ENCODE results near the gene VTN. TPM values are rescaled to one million over a fixed set of nuclear protein-coding genes. Genes with fewer than 3 reads are reported as not detected.

VTN gene
- total and polyA plus RNA-seq, 8 donors = 0.72 to 2.9 (median 1.1) TPM; not detected in 3

- H3K36me3 ChIP-seq = peaks cover 54 to 68% (median 65%) of the 10 kb centered on the region in 4 donors
Measured at GRCh38 chr17:28357061-28357900, 12.8 kb downstream of the VTN start, which contains the start of gene POLDIP2. Gene POLDIP2 (minus strand): TSS chr17:28357527. CDS start chr17:28357448, 79 bp downstream.

GRCh38 chr17:28350271-28350670 lies 19.8 kb downstream of the VTN start:
- Histone ChIP-seq H3K27ac (no peak overlapping the region), H3K27me3 (no peaks in the 10 kb centered on the region), H3K9me3 (no peaks in the 10 kb centered on the region), H3K4me1 (peaks cover 30 to 35% (median 32%) of the 10 kb centered on the region in 4 donors), H3K4me3 (no peak overlapping the region), H3K36me3 (peaks cover 83 to 100% (median 99%) of the 10 kb centered on the region in 4 donors)
- intact Hi-C loops (cut with DNase I; ENCODE audit: low total_unique reads) = no loop called here
- DNase-seq = no peak
- 91 to 97% (median 94%) methylated on average over 7 of the region's 7 CpGs for WGBS, 5 donors
- TF ChIP-seq POLR2A (IDR thresholded peaks at IDR 0.05) (no peak), EP300 (IDR thresholded peaks at IDR 0.05) (no peak), CTCF (IDR thresholded peaks at IDR 0.05) (no peak), POLR2AphosphoS5 (IDR thresholded peaks at IDR 0.05) (no peak)

More at GRCh38 chr17:28357061-28357900, 12.8 kb downstream of the VTN start, which contains the start of gene POLDIP2:
- intact Hi-C loops (cut with DNase I; ENCODE audit: low total_unique reads) = no loop called here
- H3K4me3 ChIP-seq = peak within 1 kb of the TSS; percentile 86 to 100 (median 94)
- DNase-seq = peak; percentile 97 to 99
- no peaks in the 10 kb centered on the region for H3K27me3 ChIP-seq
- H3K4me1 ChIP-seq = peaks cover 25 to 31% (median 28%) of the 10 kb centered on the region in 4 donors
- peak in 2 of 7 experiments; percentile 5 to 19 for TF ChIP-seq CTCF (IDR thresholded peaks at IDR 0.05)
- TF ChIP-seq POLR2AphosphoS5 (IDR thresholded peaks at IDR 0.05) = peak; percentile 93 to 98 (median 97)
- TF ChIP-seq POLR2A (IDR thresholded peaks at IDR 0.05) = peak in 1 of 4 donors; percentile 33
- TF ChIP-seq EP300 (IDR thresholded peaks at IDR 0.05) = no peak
- no peaks in the 10 kb centered on the region for H3K9me3 ChIP-seq
- peak within 1 kb of the TSS; percentile 89 to 97 (median 95) for H3K27ac ChIP-seq
- 0 to 1% (median 0%) methylated on average over 13 to 80 of the region's 80 CpGs for WGBS, 5 donors

DNA sequence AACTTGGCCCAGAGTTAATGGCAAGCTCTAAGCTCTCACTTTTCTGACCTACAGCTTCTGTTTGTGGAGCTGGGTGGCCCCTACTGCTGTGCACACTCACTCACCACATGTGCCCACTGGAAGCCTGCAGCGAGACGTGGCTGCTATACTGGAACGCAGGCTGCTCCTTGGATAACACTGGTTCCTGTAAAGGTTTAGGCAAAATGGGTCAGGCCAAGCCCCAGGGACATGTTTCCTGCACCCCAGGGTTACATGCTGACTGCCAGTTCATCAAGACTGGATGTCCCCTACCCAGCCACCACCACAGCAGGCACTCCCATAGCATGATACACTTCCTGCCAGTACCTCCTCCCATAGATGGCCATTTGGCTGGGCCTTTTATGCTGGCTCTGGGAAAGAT lies 21.1 kb downstream of the VTN start:
- DNase-seq = no peak
- TF ChIP-seq POLR2AphosphoS5 (IDR thresholded peaks at IDR 0.05) = no peak
- whole genome bisulfite sequencing, 5 donors = 29 to 87% (median 41%) methylated on average over 3 of the region's 3 CpGs

GRCh38 chr17:28347261-28347891 lies 22.7 kb downstream of the VTN start:
- H3K36me3 ChIP-seq = peaks cover 83 to 100% (median 99%) of the 10 kb centered on the region in 4 donors
- TF ChIP-seq POLR2A (IDR thresholded peaks at IDR 0.05) = no peak
- TF ChIP-seq EP300 (IDR thresholded peaks at IDR 0.05) = no peak
- TF ChIP-seq CTCF (IDR thresholded peaks at IDR 0.05) = no peak
- no peak for TF ChIP-seq POLR2AphosphoS5 (IDR thresholded peaks at IDR 0.05)
- H3K9me3 ChIP-seq = no peaks in the 10 kb centered on the region
- no peaks in the 10 kb centered on the region for H3K27me3 ChIP-seq
- H3K27ac ChIP-seq = peak overlapping the region; percentile 67 to 83 (median 78)
- peak in 1 of 2 donors; percentile 50 for DNase-seq
- no peak overlapping the region for H3K4me3 ChIP-seq
- WGBS, 5 donors = 25 to 68% (median 51%) methylated on average over 8 of the region's 8 CpGs
- peaks cover 38 to 43% (median 41%) of the 10 kb centered on the region in 4 donors for H3K4me1 ChIP-seq
- intact Hi-C loops (cut with DNase I; ENCODE audit: low total_unique reads) = no loop called here

More for the DNA sequence above, 21.1 kb downstream of the VTN start:
- Histone ChIP-seq H3K36me3 (peaks cover 83 to 100% (median 99%) of the 10 kb centered on the region in 4 donors), H3K27me3 (no peaks in the 10 kb centered on the region), H3K27ac (peak overlapping the region in 4 of 5 donors; percentile 2 to 83 (median 40)), H3K4me3 (no peak overlapping the region), H3K4me1 (peaks cover 38 to 43% (median 40%) of the 10 kb centered on the region in 4 donors), H3K9me3 (no peaks in the 10 kb centered on the region)
- intact Hi-C loops (cut with DNase I; ENCODE audit: low total_unique reads) = no loop called here

Data from stomach (tissue), 9 donors.